H1 (cell line): ENCODE data around the gene RIN2. TPM values are rescaled to one million over a fixed set of nuclear protein-coding genes. Genes with fewer than 3 reads are reported as not detected.

Experiments
- ATF2 ChIP-seq: IDR thresholded peaks from 2 replicates; pipeline ENCODE4 v1.6.1; 2012; ENCODE audit warnings: low read length, inconsistent platforms
- CBX8 ChIP-seq: fragments of 300-800, 300-1000 bp; sonication (generic); IDR thresholded peaks from 2 replicates; pipeline ENCODE4 v1.7.1; 2016; ENCODE audit warnings: low read depth, low read length, borderline replicate concordance
- EGR1 ChIP-seq: IDR thresholded peaks from 2 replicates; pipeline ENCODE4 v1.6.1; 2011; ENCODE audit warnings: low read depth, low read length, borderline replicate concordance
- POLR2AphosphoS5 ChIP-seq: IDR thresholded peaks from 2 replicates; pipeline ENCODE4 v1.6.1; 2011; ENCODE audit warnings: low read depth, low read length
- SIN3A ChIP-seq, 2 experiments: IDR thresholded peaks in 1 of 2; conservative IDR thresholded peaks in 1 of 2; 2 replicates each; pipeline ENCODE4 v1.6.1; 2011 to 2012; ENCODE audit warnings: low read length in 2 of 2, improper control_type of control experiment in 1 of 2, low read depth in 1 of 2, mild to moderate bottlenecking in 1 of 2
- YY1 ChIP-seq: IDR thresholded peaks from 2 replicates; pipeline ENCODE4 v1.6.1; 2011; ENCODE audit warnings: low read depth, mild to moderate bottlenecking, low read length
- polyA plus RNA-seq, 7 experiments: library from polyadenylated mRNA; depleted of rRNA in 3 of 7; stranded (reverse) in 5 of 7; unstranded in 2 of 7; fragments of >200 nt in 5 of 7; fragments of 200-250 nt in 2 of 7; gene quantifications; 1 replicate in 5 of 7; 2 replicates in 1 of 7; 4 replicates in 1 of 7; pipeline versions ENCODE4 v1.2.1 to v1.2.3, GENCODE V29; 2011 to 2013; ENCODE audit warnings: missing spikeins in 2 of 7, mixed read lengths in 2 of 7
- total RNA-seq: library from RNA; stranded (reverse); fragmentation: NEBNext Ultra II Directional; extraction: Animal tissue kit (Norgen Biotek cat#: 25700); gene quantifications from 2 replicates; pipeline ENCODE4 v1.2.1, GENCODE V29; 2021

Gene RIN2
- total and polyA plus RNA-seq, 2 of the 8 experiments (the other 6 are each of a cell fraction or from before 2014, with no cell fraction given): 0.20 to 1.3 TPM

- TF ChIP-seq ATF2 (no peak), YY1 (no peak), POLR2AphosphoS5 (no peak), SIN3A (conservative IDR thresholded peaks at IDR 0.05 in 1 of 2, IDR thresholded peaks at IDR 0.05 in 1 of 2; ENCODE audit: low read depth in 1 of 2, low read length in 2 of 2) (no peak), EGR1 (no peak), CBX8 (no peak)
These were observed 30.7 kb upstream of the RIN2 start (continued) for GRCh38 chr20:19727251-19727847.
